Epithelial cell of proximal tubule (primary cell): ENCODE measurements around the gene GRM4. TPM values are rescaled to one million over a fixed set of nuclear protein-coding genes. Genes with fewer than 3 reads are reported as not detected.

Experiments
- DNase-seq: peaks from one replicate; pipeline ENCODE4 v3.0.0-alpha.2; 2011; ENCODE audit warnings: low read depth
- H3K4me3 ChIP-seq: 2 replicates; pipeline ENCODE4 v1.5.1; 2011; ENCODE audit warnings: low read depth, mild to moderate bottlenecking, low read length
- total RNA-seq: library from RNA; depleted of rRNA; stranded (reverse); fragments of >200 nt; gene quantifications from 2 replicates; pipeline ENCODE4 v1.2.3, GENCODE V29; 2015
- TF ChIP-seq, protein P1 (sequence below): conservative IDR thresholded peaks from 2 replicates; pipeline ENCODE4 v1.5.1; 2012; ENCODE audit warnings: low read depth, mild to moderate bottlenecking, low read length

Gene GRM4
- total RNA-seq, 1 donor from 2014 or later: not detected

DNA sequence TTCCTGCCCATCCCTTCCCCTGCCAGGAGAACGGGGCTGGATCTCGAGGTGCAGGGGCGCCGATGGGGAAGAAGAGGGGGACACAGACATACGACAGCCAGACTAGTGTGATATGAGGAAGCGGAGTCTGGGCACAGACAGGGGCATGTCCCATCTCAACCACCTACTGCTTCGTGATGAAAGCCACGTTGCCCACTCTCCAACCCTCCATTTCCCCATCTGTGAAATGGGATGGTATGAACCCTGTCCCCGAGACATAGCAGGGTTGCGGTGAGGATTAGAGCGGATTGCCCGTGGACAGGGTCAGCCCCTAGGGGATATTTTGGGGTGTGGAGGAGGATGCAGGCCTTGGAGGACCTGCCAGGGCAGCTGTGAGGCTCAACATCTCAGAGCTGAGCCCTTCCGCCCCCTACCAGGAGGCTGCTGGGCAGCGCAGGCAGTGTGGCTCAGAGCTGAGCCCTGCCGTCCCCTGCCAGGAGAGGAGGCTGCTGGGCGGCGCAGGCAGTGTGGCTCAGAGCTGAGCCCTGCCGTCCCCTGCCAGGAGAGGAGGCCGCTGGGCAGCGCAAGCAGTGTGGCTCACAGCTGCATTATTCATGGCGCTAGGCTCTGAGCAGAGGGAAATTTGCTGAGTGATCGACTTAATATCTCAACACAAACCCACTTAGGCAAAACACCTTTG is 71.7 kb downstream of the GRM4 start:
- no peak overlapping the region for H3K4me3 ChIP-seq
- DNase-seq: no peak
- TF ChIP-seq, protein P1, sequence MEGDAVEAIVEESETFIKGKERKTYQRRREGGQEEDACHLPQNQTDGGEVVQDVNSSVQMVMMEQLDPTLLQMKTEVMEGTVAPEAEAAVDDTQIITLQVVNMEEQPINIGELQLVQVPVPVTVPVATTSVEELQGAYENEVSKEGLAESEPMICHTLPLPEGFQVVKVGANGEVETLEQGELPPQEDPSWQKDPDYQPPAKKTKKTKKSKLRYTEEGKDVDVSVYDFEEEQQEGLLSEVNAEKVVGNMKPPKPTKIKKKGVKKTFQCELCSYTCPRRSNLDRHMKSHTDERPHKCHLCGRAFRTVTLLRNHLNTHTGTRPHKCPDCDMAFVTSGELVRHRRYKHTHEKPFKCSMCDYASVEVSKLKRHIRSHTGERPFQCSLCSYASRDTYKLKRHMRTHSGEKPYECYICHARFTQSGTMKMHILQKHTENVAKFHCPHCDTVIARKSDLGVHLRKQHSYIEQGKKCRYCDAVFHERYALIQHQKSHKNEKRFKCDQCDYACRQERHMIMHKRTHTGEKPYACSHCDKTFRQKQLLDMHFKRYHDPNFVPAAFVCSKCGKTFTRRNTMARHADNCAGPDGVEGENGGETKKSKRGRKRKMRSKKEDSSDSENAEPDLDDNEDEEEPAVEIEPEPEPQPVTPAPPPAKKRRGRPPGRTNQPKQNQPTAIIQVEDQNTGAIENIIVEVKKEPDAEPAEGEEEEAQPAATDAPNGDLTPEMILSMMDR: no peak

DNA sequence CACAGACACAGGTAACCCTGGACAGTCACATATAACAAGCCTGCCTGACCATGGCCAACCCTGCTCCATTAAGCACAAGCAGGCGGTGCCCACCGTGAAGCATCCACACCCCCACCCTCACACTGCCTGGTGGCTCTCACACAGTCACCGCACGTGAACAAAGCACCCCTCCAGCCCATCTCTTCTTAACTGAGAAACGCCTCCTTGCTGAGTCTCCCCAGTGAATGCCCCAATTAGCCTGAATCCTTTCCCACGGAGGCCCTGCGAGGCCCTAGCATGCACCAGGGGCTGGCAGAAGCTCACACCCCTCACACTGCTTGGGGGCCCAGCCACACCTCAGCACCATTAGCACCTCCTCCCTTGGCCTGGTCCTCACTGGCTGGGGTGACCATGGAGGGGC is 72.3 kb downstream of the GRM4 start:
- TF ChIP-seq, protein P1: no peak
- no peak overlapping the region for H3K4me3 ChIP-seq
- no peak for DNase-seq

DNA sequence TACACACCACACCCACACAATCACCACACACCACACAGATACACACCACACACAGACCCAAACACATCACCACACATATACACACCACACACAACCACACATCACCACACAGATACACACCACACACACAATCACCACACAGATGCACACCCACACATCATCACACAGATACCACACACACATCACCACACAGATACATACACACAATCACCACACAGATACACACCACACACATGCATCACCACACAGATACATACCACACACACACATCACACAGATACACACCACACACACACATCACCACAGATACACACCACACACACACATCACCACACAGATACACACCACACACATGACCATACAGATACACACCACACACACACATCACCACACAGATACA is 73.2 kb downstream of the GRM4 start:
- DNase-seq: no peak
- TF ChIP-seq, protein P1: no peak
- H3K4me3 ChIP-seq: no peak overlapping the region

DNA sequence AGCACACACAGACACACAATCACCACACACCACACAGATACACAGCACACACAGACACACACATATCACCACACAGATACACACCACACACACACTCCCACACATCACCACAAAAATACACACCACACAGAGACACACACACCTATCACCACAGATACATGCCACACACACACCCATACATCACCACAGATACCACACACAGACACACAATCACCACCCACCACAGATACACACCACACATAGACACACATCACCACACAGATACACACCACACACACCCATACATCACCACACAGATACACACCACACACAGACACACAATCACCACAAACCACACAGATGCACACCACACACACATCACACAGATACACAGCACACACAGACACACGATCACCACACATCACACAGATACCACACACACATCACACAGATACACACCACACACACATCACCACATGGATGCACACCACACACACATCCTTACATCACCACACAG is 74.0 kb downstream of the GRM4 start:
- TF ChIP-seq, protein P1: no peak
- DNase-seq: no peak
- H3K4me3 ChIP-seq: no peak overlapping the region

DNA sequence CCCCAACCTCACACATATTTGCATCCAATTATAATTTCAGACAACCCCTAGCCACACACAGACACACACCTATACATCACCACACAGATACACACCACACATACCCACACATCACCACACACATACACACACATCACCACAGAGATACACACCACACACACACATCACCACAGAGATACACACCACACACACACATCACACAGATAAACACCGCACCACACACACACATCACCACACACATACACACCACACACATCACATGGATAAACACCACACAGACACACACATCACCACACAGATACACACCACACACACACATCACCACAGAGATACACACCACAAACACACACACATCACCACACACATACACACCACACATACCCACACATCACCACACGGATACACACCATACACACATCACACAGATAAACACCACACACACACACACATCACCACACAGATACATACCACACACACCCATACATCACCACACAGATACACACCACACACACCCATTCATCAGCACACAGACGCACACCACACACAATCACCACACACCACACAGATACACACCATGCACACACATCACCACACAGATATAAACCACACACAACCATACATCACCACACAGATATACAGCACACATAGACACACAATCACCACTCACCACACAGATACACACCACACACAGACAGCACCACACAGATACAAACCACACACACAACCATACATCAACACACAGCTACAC is 74.6 kb downstream of the GRM4 start:
- no peak for DNase-seq
- TF ChIP-seq, protein P1: no peak
- no peak overlapping the region for H3K4me3 ChIP-seq

DNA sequence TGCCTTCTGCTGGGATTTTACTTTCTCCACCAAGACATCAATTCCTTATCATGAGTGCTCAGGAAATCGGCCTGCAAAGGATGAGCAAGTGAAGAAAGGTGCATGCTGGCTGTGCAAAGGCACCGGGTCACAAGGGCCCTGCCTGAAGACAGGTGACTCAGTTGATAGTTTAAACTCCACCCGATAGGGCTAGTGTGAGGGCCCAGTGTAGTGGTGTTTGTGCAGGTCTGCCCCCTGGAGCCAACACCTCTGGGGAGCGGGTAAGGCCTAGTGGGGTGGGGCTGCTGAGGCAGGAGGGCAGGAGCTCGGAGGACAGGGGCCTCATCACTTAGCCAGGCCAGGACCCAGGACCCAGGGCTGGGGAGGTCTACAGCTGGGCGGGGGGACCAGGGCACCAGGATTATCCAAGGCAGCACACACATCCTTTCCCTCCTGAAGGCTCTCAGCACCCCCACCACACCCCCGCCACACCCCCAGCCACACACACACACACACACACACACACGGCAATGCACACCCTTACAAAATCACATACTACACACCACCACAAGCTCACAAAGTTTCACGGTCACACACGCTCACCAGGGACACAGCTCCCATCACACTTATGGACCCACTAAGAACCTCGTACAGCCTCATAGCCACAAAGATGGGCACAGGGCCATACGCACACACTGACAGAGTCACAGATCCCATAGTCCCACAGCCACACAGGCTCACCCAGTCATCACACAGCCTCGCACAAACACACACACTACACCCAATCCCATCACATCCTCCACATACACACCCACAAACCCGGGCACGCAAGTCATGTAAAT is 75.4 kb downstream of the GRM4 start:
- TF ChIP-seq, protein P1: no peak

More for the DNA sequence above, 75.4 kb downstream of the GRM4 start:
- no peak overlapping the region for H3K4me3 ChIP-seq
- DNase-seq: no peak
